ENCODE data around the gene SLC26A9. TPM values are rescaled to one million over a fixed set of nuclear protein-coding genes. Genes with fewer than 3 reads are reported as not detected.

Gene SLC26A9
- total and polyA plus RNA-seq, 9 of the 15 experiments (the other 6 are each of a cell fraction or from before 2014, with no cell fraction given) = 0.03 TPM; not detected in 8

DNA sequence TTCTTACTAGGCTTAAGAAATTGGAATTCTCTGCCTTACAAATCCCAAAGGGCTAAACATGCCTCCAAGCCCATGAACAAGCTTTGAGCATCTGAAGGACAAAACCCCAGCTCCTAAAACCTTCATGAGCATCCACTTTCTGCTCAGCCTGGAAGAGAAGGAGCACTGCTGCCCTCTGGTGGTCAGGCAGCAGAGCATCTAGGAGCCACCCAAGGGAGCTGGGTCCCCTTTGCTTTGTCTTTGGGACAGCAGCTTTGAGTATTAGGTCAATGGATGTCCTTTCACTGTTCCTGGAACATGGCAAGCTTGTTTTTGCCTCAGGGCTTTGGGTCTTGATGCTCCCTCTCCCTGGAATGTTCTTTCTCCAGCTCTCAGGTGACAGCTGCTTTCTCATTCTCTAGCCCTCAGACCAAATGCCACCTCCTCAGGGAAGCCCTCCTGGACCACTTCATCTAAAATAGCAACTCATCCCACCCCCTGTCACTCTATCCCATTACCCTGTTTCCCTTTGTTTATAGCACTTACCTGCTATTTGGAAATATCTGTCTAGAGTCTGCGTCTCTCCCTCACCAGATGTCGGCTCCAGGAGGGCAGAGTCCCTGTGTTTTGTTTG lies 34.3 kb upstream of the SLC26A9 start:
- Histone ChIP-seq H3K4me3 (no peak overlapping the region), H3K27me3 (ENCODE audit: control insufficient read depth in 2 of 2, insufficient read depth in 2 of 2, low read length in 2 of 2) (peaks cover 22 to 41% of the 10 kb centered on the region in 2 experiments), H3K4me2 (ENCODE audit: insufficient read depth, low read length) (no peak overlapping the region), H3K4me1 (replicated peaks in 1 of 2; ENCODE audit: control insufficient read depth in 2 of 2, insufficient read depth in 2 of 2, low read length in 2 of 2) (peaks cover 0 to 4% of the 10 kb centered on the region in 2 experiments; a peak in 1 of 5 replicates), H2AFZ (ENCODE audit: low read depth, low read length) (no peak overlapping the region), H3K27ac (ENCODE audit: extremely low read depth, low read depth, low read length) (no peak overlapping the region), H3K9me1 (ENCODE audit: control insufficient read depth, insufficient read depth, low read length) (no peaks in the 10 kb centered on the region), H4K20me1 (replicated peaks; ENCODE audit: control insufficient read depth, insufficient read depth, low read length) (peaks cover 13% of the 10 kb centered on the region; the same call in 1 of the 2 replicates), H3K36me3 (ENCODE audit: control insufficient read depth, insufficient read depth, low read length) (no peaks in the 10 kb centered on the region), H3K9me3 (replicated peaks; ENCODE audit: control insufficient read depth, insufficient read depth, low read depth, low read length) (no peaks in the 10 kb centered on the region; the same call in 1 of the 2 replicates), H3K9ac (ENCODE audit: insufficient read depth in 1 of 2, low read depth in 2 of 2, low read length in 2 of 2) (no peak overlapping the region), H3K79me2 (ENCODE audit: control insufficient read depth, insufficient read depth, low read length) (no peaks in the 10 kb centered on the region)
- intact Hi-C loops (cut with micrococcal nuclease) (loop anchor here (1.0 to 5.0 kb wide), 4 partner anchors 58 to 385 kb away; no protein-coding TSS in a partner anchor), in situ Hi-C loops (cut with MboI) (no loop called here)
- DNase-seq (ENCODE audit: extremely low read depth in 1 of 4, low spot score in 3 of 4) (peak; percentile 79 to 92 (median 88)), FAIRE-seq (no peak), ATAC-seq (peak; percentile 97)
- BruUV-seq (replicated peaks) = no TSS peak
- WGBS (ENCODE audit: insufficient coverage, low coverage, missing lambda C conversion rate) = 20% methylated on average over 2 of the region's 2 CpGs
- CTCF ChIA-PET (ENCODE audit: low intra/inter-chr PET ratio) = interaction anchor here (0.7 to 5.9 kb wide), 11 partner anchors 58 to 448 kb away, joined by 3 to 114 read pairs (median 3); no protein-coding TSS in a partner anchor
- POLR2A ChIA-PET = interaction anchor here (0.6 to 2.2 kb wide), 13 partner anchors 9 to 453 kb away, joined by 3 to 20 read pairs (median 3); no protein-coding TSS in a partner anchor
- TF ChIP-seq ZNF785 (CRISPR knock-in tag; IDR thresholded peaks at IDR 0.05) = no peak
- TF ChIP-seq FOXM1 (IDR thresholded peaks at IDR 0.05; ENCODE audit: low read depth) = no peak
- TF ChIP-seq FOXM1 (CRISPR knock-in tag; IDR thresholded peaks at IDR 0.05; ENCODE audit: low read depth) = 0 out of 2 replicates have a peak, but pooled peaks have one; percentile 34
- 0 out of 2 replicates have a peak, but pooled peaks have one; percentile 17 for TF ChIP-seq ESRRA (IDR thresholded peaks at IDR 0.05; ENCODE audit: borderline replicate concordance, low read depth)
- TF ChIP-seq CC2D1A (IDR thresholded peaks at IDR 0.05) = peak; percentile 82
- TF ChIP-seq, protein P1, sequence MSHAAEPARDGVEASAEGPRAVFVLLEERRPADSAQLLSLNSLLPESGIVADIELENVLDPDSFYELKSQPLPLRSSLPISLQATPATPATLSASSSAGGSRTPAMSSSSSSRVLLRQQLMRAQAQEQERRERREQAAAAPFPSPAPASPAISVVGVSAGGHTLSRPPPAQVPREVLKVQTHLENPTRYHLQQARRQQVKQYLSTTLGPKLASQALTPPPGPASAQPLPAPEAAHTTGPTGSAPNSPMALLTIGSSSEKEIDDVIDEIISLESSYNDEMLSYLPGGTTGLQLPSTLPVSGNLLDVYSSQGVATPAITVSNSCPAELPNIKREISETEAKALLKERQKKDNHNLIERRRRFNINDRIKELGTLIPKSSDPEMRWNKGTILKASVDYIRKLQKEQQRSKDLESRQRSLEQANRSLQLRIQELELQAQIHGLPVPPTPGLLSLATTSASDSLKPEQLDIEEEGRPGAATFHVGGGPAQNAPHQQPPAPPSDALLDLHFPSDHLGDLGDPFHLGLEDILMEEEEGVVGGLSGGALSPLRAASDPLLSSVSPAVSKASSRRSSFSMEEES (CRISPR knock-in tag; IDR thresholded peaks at IDR 0.05) = no peak
- TF ChIP-seq ZNF518B (CRISPR knock-in tag; IDR thresholded peaks at IDR 0.05) = no peak
- peak; percentile 99 to 100 for TF ChIP-seq RAD21 (CRISPR knock-in tag; conservative IDR thresholded peaks at IDR 0.05 in 1 of 2, IDR thresholded peaks at IDR 0.05 in 1 of 2)
- TF ChIP-seq SMC3 (conservative IDR thresholded peaks at IDR 0.05; ENCODE audit: insufficient read depth, low read depth, low read length) = peak; percentile 99
- TF ChIP-seq HDAC1 (IDR thresholded peaks at IDR 0.05) = peak in 1 of 2 experiments; percentile 38; a peak in 1 of 4 replicates
- no peak for TF ChIP-seq ETV6 (IDR thresholded peaks at IDR 0.05; ENCODE audit: borderline replicate concordance in 1 of 2, low read depth in 2 of 2, low read length in 1 of 2)
- TF ChIP-seq ETV6 (CRISPR knock-in tag; IDR thresholded peaks at IDR 0.05; ENCODE audit: borderline replicate concordance) = no peak
- no peak for TF ChIP-seq ZNF3 (CRISPR knock-in tag; IDR thresholded peaks at IDR 0.05)
- TF ChIP-seq BRCA1 (IDR thresholded peaks at IDR 0.05) = no peak
- TF ChIP-seq BRCA1 (CRISPR knock-in tag; IDR thresholded peaks at IDR 0.05) = no peak
- TF ChIP-seq BCOR (IDR thresholded peaks at IDR 0.05) = peak; percentile 92
- no peak for TF ChIP-seq TAF7 (tag; IDR thresholded peaks at IDR 0.05)
- no peak for TF ChIP-seq ZNF324 (CRISPR knock-in tag; IDR thresholded peaks at IDR 0.05)
